Fibroblast of the aortic adventitia (primary cell): ENCODE data around the gene FGGY. TPM values are rescaled to one million over a fixed set of nuclear protein-coding genes. Genes with fewer than 3 reads are reported as not detected.
A peak's percentile ranks its signal among the peaks of the same experiment; 100 is the strongest.

ENCODE experiments used
- DNase-seq: peaks from one replicate; pipeline ENCODE4 v3.0.0-alpha.2; 2010; ENCODE audit warnings: low read depth
- H3K4me3 ChIP-seq: 2 replicates; pipeline ENCODE4 v1.5.1; 2011; ENCODE audit warnings: low read depth, mild to moderate bottlenecking, control low read depth, low read length, moderate library complexity
- total RNA-seq: library from RNA; depleted of rRNA; stranded (reverse); fragments of >200 nt; gene quantifications from 2 replicates; pipeline ENCODE4 v1.2.3, GENCODE V29; 2012; ENCODE audit warnings: low replicate concordance
- TF ChIP-seq, protein P1 (sequence below): IDR thresholded peaks from 2 replicates; pipeline ENCODE4 v1.5.1; 2011; ENCODE audit warnings: mild to moderate bottlenecking, low read length, control low read depth, inconsistent platforms; ENCODE audit not compliant: insufficient read depth

The FGGY gene
- total RNA-seq, 1 donor: 17.5 TPM

DNA sequence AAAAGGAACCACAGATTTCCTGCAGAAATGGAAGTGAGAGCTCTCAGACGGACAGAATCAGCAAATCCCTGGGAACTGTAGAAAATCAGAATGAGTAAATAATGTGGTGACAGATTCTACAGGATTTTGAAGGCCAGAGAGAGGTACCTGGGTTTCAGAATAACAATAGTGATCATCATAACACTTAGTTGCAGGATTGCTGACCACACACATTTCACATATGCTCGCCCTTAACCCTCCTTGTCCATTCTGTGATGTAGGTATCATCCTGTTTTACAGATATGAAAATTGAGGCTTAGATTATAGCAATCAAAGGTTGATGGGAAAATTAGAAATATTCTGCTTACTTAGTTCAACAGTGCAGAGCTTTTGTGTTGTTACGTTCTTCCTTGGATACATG is 419.9 kb downstream of the FGGY start:
- no peak overlapping the region for H3K4me3 ChIP-seq
- TF ChIP-seq, protein P1, sequence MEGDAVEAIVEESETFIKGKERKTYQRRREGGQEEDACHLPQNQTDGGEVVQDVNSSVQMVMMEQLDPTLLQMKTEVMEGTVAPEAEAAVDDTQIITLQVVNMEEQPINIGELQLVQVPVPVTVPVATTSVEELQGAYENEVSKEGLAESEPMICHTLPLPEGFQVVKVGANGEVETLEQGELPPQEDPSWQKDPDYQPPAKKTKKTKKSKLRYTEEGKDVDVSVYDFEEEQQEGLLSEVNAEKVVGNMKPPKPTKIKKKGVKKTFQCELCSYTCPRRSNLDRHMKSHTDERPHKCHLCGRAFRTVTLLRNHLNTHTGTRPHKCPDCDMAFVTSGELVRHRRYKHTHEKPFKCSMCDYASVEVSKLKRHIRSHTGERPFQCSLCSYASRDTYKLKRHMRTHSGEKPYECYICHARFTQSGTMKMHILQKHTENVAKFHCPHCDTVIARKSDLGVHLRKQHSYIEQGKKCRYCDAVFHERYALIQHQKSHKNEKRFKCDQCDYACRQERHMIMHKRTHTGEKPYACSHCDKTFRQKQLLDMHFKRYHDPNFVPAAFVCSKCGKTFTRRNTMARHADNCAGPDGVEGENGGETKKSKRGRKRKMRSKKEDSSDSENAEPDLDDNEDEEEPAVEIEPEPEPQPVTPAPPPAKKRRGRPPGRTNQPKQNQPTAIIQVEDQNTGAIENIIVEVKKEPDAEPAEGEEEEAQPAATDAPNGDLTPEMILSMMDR: no peak
- no peak for DNase-seq

DNA sequence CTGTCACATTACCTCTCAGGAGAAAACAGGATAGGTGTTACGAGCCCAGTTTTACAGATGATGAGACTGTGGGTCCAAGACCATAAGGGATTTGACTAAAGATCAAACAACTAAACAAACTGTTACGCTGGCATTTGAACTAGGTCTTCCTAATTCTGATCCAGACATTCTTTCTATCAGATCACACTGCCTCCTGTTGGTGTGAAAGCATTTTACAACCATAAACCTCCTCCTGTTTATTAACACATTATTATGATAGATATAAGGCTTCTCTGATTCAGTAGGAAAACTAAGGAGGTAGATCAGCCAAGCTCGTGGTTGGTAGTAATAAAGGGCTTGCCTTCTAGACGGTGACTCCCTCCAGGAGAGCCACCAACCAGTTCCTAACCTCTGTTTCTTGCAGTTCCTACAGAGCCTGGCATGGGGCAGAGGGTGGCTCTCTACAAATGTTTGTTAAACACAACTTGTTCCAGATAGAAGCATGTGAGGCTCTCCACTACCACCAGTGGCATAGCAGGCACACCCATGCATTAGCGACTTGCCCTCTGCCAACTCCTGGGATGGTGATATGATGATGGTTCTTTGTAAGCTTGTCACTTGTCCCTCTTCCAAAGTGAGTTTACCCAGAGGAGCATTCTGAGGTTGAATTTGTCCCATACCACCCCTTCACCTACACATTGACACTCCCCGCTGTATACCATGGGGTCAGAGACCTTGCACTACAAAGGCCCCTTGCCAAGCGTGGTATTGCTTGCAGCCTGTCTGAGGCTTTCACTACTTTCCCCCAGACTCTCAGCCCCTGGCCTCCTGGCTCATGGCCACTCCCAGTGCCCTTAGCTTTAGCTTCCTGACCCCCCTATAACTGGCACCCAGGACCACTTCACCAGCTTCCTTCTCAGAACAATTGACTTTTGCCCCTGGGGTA is 421.4 kb downstream of the FGGY start:
- H3K4me3 ChIP-seq: no peak overlapping the region
- DNase-seq: peak; percentile 63
- TF ChIP-seq, protein P1: peak; percentile 48

DNA sequence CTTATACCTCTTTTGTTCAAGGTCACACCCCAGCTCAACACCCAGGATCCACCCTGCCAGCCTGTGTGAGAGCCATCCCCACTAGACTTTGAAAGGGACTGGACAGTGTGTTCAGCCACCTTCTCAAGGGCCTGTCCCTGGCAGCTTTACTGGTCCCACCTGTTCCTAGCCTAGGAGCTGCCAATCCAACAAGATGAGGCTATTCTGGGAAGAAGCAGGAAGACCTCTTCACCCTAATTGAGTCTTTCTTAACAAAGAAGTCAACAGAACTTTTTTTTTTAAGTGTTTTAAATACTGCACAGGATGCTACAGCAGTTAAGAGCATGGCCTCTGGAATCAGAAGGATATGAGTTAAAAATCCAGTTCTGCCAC is 422.1 kb downstream of the FGGY start:
- no peak overlapping the region for H3K4me3 ChIP-seq
- TF ChIP-seq, protein P1: no peak
- DNase-seq: no peak

DNA sequence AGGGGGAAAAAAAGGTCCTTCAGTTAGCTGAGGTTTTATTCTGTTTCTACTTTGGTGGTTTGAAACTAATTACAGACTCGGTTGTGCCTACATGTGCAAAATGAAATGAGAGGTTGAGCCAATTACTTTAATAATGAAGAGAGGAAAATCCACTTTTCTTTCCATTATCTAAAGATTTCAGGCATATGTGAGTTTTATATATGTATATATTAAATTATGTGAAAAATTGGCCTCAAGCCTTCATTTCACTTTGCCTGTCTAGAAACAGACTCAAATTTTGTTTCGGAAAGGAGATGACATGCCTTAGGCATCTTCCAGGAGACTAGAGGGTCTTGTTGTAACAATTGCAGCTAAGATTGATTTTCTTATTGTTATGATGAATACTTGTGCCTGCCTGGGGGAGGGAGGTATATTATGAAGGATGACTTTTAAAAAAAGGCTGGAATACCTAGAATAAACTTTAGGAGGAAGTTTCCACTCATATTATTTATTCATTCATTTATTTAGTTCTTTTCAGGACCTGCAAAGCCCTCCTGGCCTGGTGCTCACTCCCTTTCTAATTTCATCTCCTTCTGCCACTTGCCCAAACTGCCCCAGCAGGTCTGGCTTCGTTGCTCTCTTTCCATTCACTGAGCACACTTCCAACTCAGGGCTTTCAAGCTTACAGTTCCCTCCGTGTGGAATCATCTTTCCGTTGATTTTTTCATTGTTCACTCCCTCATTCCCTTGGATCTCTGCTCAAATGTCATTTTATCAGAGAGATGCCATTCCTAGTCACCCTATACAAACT is 423.6 kb downstream of the FGGY start:
- TF ChIP-seq, protein P1: no peak
- H3K4me3 ChIP-seq: no peak overlapping the region

DNA sequence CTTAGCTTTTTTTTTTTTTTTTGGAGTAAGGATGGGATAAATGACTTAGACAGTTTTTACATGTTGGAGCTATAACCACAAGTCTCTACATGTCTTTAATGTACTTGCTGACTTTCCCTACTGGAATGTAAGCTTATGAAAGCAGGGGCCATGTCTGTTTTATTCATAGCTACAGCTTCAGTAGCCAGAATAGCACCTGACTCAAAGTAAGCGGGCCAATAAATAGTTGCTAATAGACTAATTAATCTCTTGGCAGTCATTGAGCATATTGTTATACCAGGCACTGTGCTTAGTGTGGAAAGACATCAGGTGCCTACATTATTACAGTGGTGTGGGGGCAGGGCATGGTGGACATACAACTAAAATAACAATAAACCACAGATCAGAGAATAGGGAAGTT is 433.4 kb downstream of the FGGY start:
- DNase-seq: peak; percentile 87
- TF ChIP-seq, protein P1: no peak
- no peak overlapping the region for H3K4me3 ChIP-seq

More for the DNA sequence above, 423.6 kb downstream of the FGGY start:
- DNase-seq: no peak

DNA sequence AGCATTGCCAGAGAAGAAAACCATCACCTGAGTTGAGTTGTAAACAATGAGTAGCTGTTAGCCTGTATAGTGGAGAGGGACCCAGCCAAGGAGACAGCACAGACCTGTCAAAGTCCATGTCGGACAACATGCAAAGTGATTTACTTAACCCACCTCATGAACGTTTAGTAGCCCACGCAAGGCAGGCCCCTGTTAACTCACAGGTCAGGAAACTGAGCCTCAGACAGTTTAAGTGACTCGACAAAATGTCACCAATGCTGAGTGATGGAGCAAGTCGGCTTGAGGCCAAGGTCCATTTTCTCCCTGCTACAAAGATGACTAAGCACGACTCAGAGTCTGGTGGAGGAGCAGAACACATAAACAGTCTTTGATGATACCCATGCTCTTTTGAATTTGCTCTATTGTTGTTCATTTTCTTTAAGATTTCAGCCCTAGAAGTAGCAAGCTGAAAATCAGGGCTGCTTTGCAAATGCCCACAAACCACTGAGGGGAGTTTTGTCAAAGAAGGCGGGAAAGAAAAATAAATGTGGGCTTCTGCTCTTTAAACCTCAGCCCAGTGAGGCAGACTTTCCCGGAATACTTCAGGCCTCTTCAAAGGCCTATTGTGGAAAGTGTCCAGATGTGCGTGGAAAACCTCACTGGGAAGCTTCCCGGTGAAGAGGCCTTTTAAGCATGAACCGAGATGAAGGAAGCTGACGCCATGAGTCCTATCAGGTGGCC is 434.0 kb downstream of the FGGY start:
- TF ChIP-seq, protein P1: no peak
- H3K4me3 ChIP-seq: no peak overlapping the region
- DNase-seq: peak; percentile 98
